ACHN (cell line): Measurements from ENCODE around the gene LRP6.

ENCODE experiments used
- DNase-seq: peaks from one replicate; pipeline ENCODE4 v3.0.0-alpha.2; 2015
- in situ Hi-C: cut with HindIII; loops from 2 replicates; pipeline ENCODE4 v1.10.0; 2017; ENCODE audit warnings: low sequenced_read_pairs, low pct_ligation_motif_present, low pct_unique_long_range_greater_than_20kb

The LRP6 gene

GRCh38 chr12:12097891-12098690 is 168.8 kb downstream of the LRP6 start:
- in situ Hi-C loops = loop anchor here (25.0 kb wide), 1 partner anchor 239 kb away; no protein-coding TSS in a partner anchor
- DNase-seq = no peak

- DNase-seq = no peak
- in situ Hi-C loops = loop anchor here (25.0 kb wide), 1 partner anchor 242 kb away; no protein-coding TSS in a partner anchor
These were observed 171.8 kb downstream of the LRP6 start for GRCh38 chr12:12095021-12095420.

GRCh38 chr12:12094481-12094880 is 172.4 kb downstream of the LRP6 start:
- in situ Hi-C loops = loop anchor here (25.0 kb wide), 1 partner anchor 243 kb away; no protein-coding TSS in a partner anchor
- DNase-seq = no peak

- no peak for DNase-seq
- in situ Hi-C loops = loop anchor here (25.0 kb wide), 1 partner anchor 245 kb away; no protein-coding TSS in a partner anchor
These were observed 174.7 kb downstream of the LRP6 start for GRCh38 chr12:12091977-12092663.

GRCh38 chr12:12091071-12091470 is 175.8 kb downstream of the LRP6 start:
- DNase-seq = no peak
- in situ Hi-C loops = loop anchor here (25.0 kb wide), 1 partner anchor 246 kb away; no protein-coding TSS in a partner anchor

- DNase-seq = no peak
- in situ Hi-C loops = loop anchor here (25.0 kb wide), 1 partner anchor 249 kb away; no protein-coding TSS in a partner anchor
These were observed 178.1 kb downstream of the LRP6 start for GRCh38 chr12:12088761-12089160.

GRCh38 chr12:12088147-12088546 is 178.7 kb downstream of the LRP6 start:
- DNase-seq = no peak

GRCh38 chr12:12087693-12088034 is 179.2 kb downstream of the LRP6 start:
- in situ Hi-C loops = loop anchor here (25.0 kb wide), 1 partner anchor 250 kb away; no protein-coding TSS in a partner anchor

More at GRCh38 chr12:12088147-12088546, 178.7 kb downstream of the LRP6 start:
- in situ Hi-C loops = loop anchor here (25.0 kb wide), 1 partner anchor 249 kb away; no protein-coding TSS in a partner anchor

GRCh38 chr12:12086973-12087692 is 179.7 kb downstream of the LRP6 start:
- DNase-seq = no peak
- in situ Hi-C loops = loop anchor here (25.0 kb wide), 1 partner anchor 250 kb away; no protein-coding TSS in a partner anchor

More at GRCh38 chr12:12087693-12088034, 179.2 kb downstream of the LRP6 start:
- no peak for DNase-seq

- in situ Hi-C loops = loop anchor here (25.0 kb wide), 1 partner anchor 251 kb away; no protein-coding TSS in a partner anchor
These were observed 180.5 kb downstream of the LRP6 start for GRCh38 chr12:12086362-12086761.

GRCh38 chr12:12083688-12084087 is 183.2 kb downstream of the LRP6 start:
- in situ Hi-C loops = loop anchor here (25.0 kb wide), 1 partner anchor 254 kb away; no protein-coding TSS in a partner anchor
- no peak for DNase-seq

More at GRCh38 chr12:12086362-12086761, 180.5 kb downstream of the LRP6 start:
- DNase-seq = no peak

GRCh38 chr12:12081836-12082497 is 184.9 kb downstream of the LRP6 start:
- peak; percentile 76 for DNase-seq
- in situ Hi-C loops = loop anchor here (25.0 kb wide), 1 partner anchor 255 kb away; no protein-coding TSS in a partner anchor

- DNase-seq = no peak
- in situ Hi-C loops = loop anchor here (25.0 kb wide), 1 partner anchor 258 kb away; no protein-coding TSS in a partner anchor
These were observed 187.6 kb downstream of the LRP6 start for GRCh38 chr12:12079291-12079690.

GRCh38 chr12:12072064-12072760 is 194.6 kb downstream of the LRP6 start:
- in situ Hi-C loops = no loop called here
- no peak for DNase-seq

GRCh38 chr12:12070674-12071656 is 195.9 kb downstream of the LRP6 start, which contains the start of gene BCL2L14:
BCL2L14 (plus strand) TSS chr12:12070939; CDS start chr12:12079306, 8,367 bp downstream.
- DNase-seq = no peak
- in situ Hi-C loops = no loop called here
